PC-3 (cell line): ENCODE results near the gene KCTD12. TPM values are rescaled to one million over a fixed set of nuclear protein-coding genes. Genes with fewer than 3 reads are reported as not detected.

Experiments
- ATAC-seq: fragments of 200-7000 bp; cut with Tn5 transposase; 2 replicates; pipeline ENCODE4 v1.9.1; 2020; ENCODE audit warnings: mild to moderate bottlenecking, moderate library complexity
- BruUV-seq: library from RNA; stranded (reverse); fragments of 400-500 nt; replicated peaks from 2 replicates; lab custom pipeline; 2021; lab: Mats Ljungman, UMichigan
- CTCF ChIA-PET: fragments of 300-600 bp; sonication (Branson Sonifier 250); formaldehyde crosslinking; loops from one replicate; lab custom pipeline; 2022; ENCODE audit warnings: antibody characterized with exemption; lab: Charles Lee
- POLR2A ChIA-PET: fragments of 300-600 bp; sonication (Branson Sonifier 250); formaldehyde crosslinking; loops from one replicate; lab custom pipeline; 2022; ENCODE audit warnings: antibody characterized with exemption; ENCODE audit not compliant: unreplicated experiment; lab: Charles Lee
- DNase-seq: peaks from one replicate; pipeline ENCODE4 v3.0.0-alpha.2; 2015
- H2AFZ ChIP-seq: fragments of 300-600 bp; sonication (generic); 2 replicates; pipeline ENCODE4 v1.6.0; 2016; ENCODE audit warnings: antibody characterized with exemption, low read length
- H3F3A ChIP-seq: fragments of 300-600 bp; sonication (generic); one replicate; pipeline ENCODE4 v1.6.0; 2017; ENCODE audit warnings: antibody characterized with exemption, low read length, control low read depth, mild to moderate bottlenecking; ENCODE audit not compliant: unreplicated experiment
- H3K27ac ChIP-seq: fragments of 300-600 bp; sonication (generic); 2 replicates; pipeline ENCODE4 v1.5.1; 2016; ENCODE audit warnings: mild to moderate bottlenecking, low read length
- H3K27me3 ChIP-seq: fragments of 300-600 bp; sonication (generic); 2 replicates; pipeline ENCODE4 v1.6.1; 2016; ENCODE audit warnings: low read length, mixed read lengths
- H3K36me3 ChIP-seq: fragments of 300-600 bp; sonication (generic); 2 replicates; pipeline ENCODE4 v1.6.1; 2016; ENCODE audit warnings: low read depth, mixed run types, low read length, mixed read lengths
- H3K4me1 ChIP-seq: fragments of 300-600 bp; sonication (generic); 2 replicates; pipeline ENCODE4 v1.5.1; 2016; ENCODE audit warnings: low read length; ENCODE audit not compliant: insufficient read depth
- H3K4me2 ChIP-seq: fragments of 300-600 bp; sonication (generic); 2 replicates; pipeline ENCODE4 v1.6.0; 2016; ENCODE audit warnings: low read length
- H3K4me3 ChIP-seq: fragments of 300-600 bp; sonication (generic); 2 replicates; pipeline ENCODE4 v1.5.1; 2016; ENCODE audit warnings: mild to moderate bottlenecking, low read length, mixed read lengths
- H3K79me2 ChIP-seq: fragments of 300-600 bp; sonication (generic); 2 replicates; pipeline ENCODE4 v1.6.1; 2017; ENCODE audit warnings: low read length, mixed read lengths
- H3K9ac ChIP-seq: fragments of 300-600 bp; sonication (generic); 2 replicates; pipeline ENCODE4 v1.6.0; 2016; ENCODE audit warnings: mild to moderate bottlenecking, low read length
- H3K9me2 ChIP-seq: fragments of 300-600 bp; sonication (generic); replicated peaks from 2 replicates; pipeline ENCODE4 v1.6.1; 2016; ENCODE audit warnings: mixed run types, low read length, mixed read lengths
- H3K9me3 ChIP-seq: fragments of 300-600 bp; sonication (generic); 2 replicates; pipeline ENCODE4 v1.6.1; 2016; ENCODE audit warnings: low read length, mixed read lengths
- H4K20me1 ChIP-seq: fragments of 300-600 bp; sonication (generic); 2 replicates; pipeline ENCODE4 v1.6.1; 2016; ENCODE audit warnings: low read length, mixed read lengths
- EZH2 ChIP-seq: fragments of 300-600 bp; sonication (generic); IDR thresholded peaks from one replicate; pipeline ENCODE4 v1.6.1; 2017; ENCODE audit warnings: antibody characterized with exemption, mild to moderate bottlenecking, low read length; ENCODE audit not compliant: unreplicated experiment
- EZH2phosphoT487 ChIP-seq: fragments of 300-600 bp; sonication (generic); IDR thresholded peaks from 2 replicates; pipeline ENCODE4 v1.6.1; 2018; ENCODE audit warnings: mild to moderate bottlenecking, antibody characterized with exemption, low read length, borderline replicate concordance
- intact Hi-C: fragments of 100-400 bp; cut with micrococcal nuclease; formaldehyde crosslinking; loops from 2 replicates; pipeline ENCODE4 v1.9.0; 2023
- total RNA-seq: library from RNA; depleted of rRNA; stranded (reverse); fragments of >200 nt; gene quantifications from 2 replicates; pipeline ENCODE4 v1.2.3, GENCODE V29; 2014
- TF ChIP-seq, protein P1 (sequence below): fragments of 300-600 bp; sonication (generic); conservative IDR thresholded peaks from 2 replicates; pipeline ENCODE4 v1.5.1; 2017; ENCODE audit warnings: antibody characterized with exemption, low read depth, mild to moderate bottlenecking, low read length

KCTD12 gene
- total RNA-seq, 1 experiment from 2014 or later = 7.0 TPM

- POLR2A ChIA-PET = no interaction called here
- Histone ChIP-seq H3F3A (no peaks in the 10 kb centered on the region), H3K36me3 (no peaks in the 10 kb centered on the region), H3K79me2 (no peaks in the 10 kb centered on the region), H4K20me1 (no peaks in the 10 kb centered on the region), H3K4me1 (peaks cover 38% of the 10 kb centered on the region), H3K27me3 (no peaks in the 10 kb centered on the region), H3K27ac (0 out of 2 replicates have a peak overlapping the region, but pooled peaks have one; percentile 83), H3K4me2 (peak overlapping the region; percentile 21; the same call in 1 of the 2 replicates), H3K4me3 (no peak overlapping the region), H2AFZ (no peak overlapping the region), H3K9me2 (no peaks in the 10 kb centered on the region), H3K9me3 (no peaks in the 10 kb centered on the region), H3K9ac (no peak overlapping the region)
- peak; percentile 61 for ATAC-seq
- intact Hi-C loops = no loop called here
- DNase-seq = peak; percentile 62
- CTCF ChIA-PET = interaction anchor here (0.6 kb wide), 1 partner anchor 105 kb away, joined by 7 read pairs; no protein-coding TSS in a partner anchor
- BruUV-seq = no TSS peak
- TF ChIP-seq EZH2 (no peak), EZH2phosphoT487 (no peak)
- TF ChIP-seq, protein P1, sequence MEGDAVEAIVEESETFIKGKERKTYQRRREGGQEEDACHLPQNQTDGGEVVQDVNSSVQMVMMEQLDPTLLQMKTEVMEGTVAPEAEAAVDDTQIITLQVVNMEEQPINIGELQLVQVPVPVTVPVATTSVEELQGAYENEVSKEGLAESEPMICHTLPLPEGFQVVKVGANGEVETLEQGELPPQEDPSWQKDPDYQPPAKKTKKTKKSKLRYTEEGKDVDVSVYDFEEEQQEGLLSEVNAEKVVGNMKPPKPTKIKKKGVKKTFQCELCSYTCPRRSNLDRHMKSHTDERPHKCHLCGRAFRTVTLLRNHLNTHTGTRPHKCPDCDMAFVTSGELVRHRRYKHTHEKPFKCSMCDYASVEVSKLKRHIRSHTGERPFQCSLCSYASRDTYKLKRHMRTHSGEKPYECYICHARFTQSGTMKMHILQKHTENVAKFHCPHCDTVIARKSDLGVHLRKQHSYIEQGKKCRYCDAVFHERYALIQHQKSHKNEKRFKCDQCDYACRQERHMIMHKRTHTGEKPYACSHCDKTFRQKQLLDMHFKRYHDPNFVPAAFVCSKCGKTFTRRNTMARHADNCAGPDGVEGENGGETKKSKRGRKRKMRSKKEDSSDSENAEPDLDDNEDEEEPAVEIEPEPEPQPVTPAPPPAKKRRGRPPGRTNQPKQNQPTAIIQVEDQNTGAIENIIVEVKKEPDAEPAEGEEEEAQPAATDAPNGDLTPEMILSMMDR = no peak
These were observed 31.3 kb downstream of the KCTD12 start for GRCh38 chr13:76854894-76855293.

DNA sequence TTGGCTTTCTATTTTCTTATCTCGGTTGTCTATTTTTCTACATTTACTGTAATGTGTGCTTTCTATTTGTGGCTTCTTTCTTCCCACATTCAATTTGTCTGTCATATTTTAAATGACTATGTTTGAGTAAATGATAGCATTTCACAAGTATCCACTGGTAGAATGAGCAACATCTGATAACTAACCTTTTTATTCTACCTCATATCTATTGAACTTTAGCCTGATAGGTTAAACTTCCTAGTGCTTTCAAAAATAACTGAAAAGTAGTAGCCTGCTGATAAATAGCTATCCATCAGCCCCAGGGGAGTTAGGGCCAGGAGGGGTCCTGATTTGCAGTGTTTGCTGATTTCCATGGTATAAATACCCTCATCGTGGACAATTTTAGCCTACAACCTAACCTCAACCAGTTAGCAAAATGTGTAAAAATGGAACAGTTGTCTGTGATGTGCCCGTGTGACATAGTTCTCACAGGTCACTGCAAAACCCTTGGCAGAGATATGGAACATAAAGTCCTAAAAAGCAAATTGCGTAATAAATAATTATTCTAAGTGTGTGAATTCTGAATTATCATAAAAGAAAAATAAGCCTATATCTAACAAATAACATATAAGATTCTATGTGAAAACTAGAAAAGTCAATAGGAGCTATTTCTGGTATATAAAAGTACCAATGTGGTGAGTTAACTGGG lies 32.1 kb downstream of the KCTD12 start:
- Histone ChIP-seq H3K4me2 (peak overlapping the region; percentile 50), H3K4me3 (no peak overlapping the region), H3K79me2 (no peaks in the 10 kb centered on the region), H3K27ac (peak overlapping the region; percentile 83), H2AFZ (no peak overlapping the region), H3K27me3 (no peaks in the 10 kb centered on the region), H3K9ac (peak overlapping the region; percentile 55), H3K36me3 (no peaks in the 10 kb centered on the region), H3F3A (no peaks in the 10 kb centered on the region), H4K20me1 (no peaks in the 10 kb centered on the region), H3K4me1 (peaks cover 38% of the 10 kb centered on the region), H3K9me2 (no peaks in the 10 kb centered on the region), H3K9me3 (no peaks in the 10 kb centered on the region)
- POLR2A ChIA-PET = no interaction called here
- intact Hi-C loops = no loop called here
- CTCF ChIA-PET = no interaction called here
- no TSS peak for BruUV-seq
- TF ChIP-seq, protein P1 = no peak
- no peak for TF ChIP-seq EZH2phosphoT487
- no peak for TF ChIP-seq EZH2
- DNase-seq (no peak), ATAC-seq (no peak)

- H3K9ac ChIP-seq = peak overlapping the region; percentile 55
- CTCF ChIA-PET = no interaction called here
These were observed 32.7 kb downstream of the KCTD12 start for GRCh38 chr13:76853481-76853880.

More at GRCh38 chr13:76853481-76853880, 32.7 kb downstream of the KCTD12 start:
- Histone ChIP-seq H3K9me3 (no peaks in the 10 kb centered on the region), H2AFZ (no peak overlapping the region), H3K36me3 (no peaks in the 10 kb centered on the region), H3K79me2 (no peaks in the 10 kb centered on the region), H3K4me3 (no peak overlapping the region), H4K20me1 (no peaks in the 10 kb centered on the region), H3F3A (no peaks in the 10 kb centered on the region), H3K27ac (peak overlapping the region; percentile 83), H3K4me1 (peaks cover 38% of the 10 kb centered on the region), H3K27me3 (no peaks in the 10 kb centered on the region), H3K9me2 (no peaks in the 10 kb centered on the region), H3K4me2 (peak overlapping the region; percentile 50)
- peak; percentile 65 for DNase-seq
- TF ChIP-seq EZH2phosphoT487 = no peak
- TF ChIP-seq, protein P1 = no peak
- POLR2A ChIA-PET = no interaction called here
- BruUV-seq = no TSS peak
- ATAC-seq = peak; percentile 63
- intact Hi-C loops = no loop called here
